Measurements from ENCODE around the gene TFDP1.
"Not testable (repeated sequence)": the region's sequence is repeated elsewhere in the genome, so short reads cannot be mapped to it uniquely, and the experiment has no call there.

TFDP1 gene

GRCh38 chr13:113621046-113621445, 36.5 kb downstream of the TFDP1 start:
- ChIA-PET CTCF (no interaction called here), POLR2A (no interaction called here)
- no peak for DNase-seq (ENCODE audit: extremely low spot score)
- TF ChIP-seq, protein P1, sequence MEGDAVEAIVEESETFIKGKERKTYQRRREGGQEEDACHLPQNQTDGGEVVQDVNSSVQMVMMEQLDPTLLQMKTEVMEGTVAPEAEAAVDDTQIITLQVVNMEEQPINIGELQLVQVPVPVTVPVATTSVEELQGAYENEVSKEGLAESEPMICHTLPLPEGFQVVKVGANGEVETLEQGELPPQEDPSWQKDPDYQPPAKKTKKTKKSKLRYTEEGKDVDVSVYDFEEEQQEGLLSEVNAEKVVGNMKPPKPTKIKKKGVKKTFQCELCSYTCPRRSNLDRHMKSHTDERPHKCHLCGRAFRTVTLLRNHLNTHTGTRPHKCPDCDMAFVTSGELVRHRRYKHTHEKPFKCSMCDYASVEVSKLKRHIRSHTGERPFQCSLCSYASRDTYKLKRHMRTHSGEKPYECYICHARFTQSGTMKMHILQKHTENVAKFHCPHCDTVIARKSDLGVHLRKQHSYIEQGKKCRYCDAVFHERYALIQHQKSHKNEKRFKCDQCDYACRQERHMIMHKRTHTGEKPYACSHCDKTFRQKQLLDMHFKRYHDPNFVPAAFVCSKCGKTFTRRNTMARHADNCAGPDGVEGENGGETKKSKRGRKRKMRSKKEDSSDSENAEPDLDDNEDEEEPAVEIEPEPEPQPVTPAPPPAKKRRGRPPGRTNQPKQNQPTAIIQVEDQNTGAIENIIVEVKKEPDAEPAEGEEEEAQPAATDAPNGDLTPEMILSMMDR (IDR thresholded peaks at IDR 0.05; ENCODE audit: control extremely low read depth, extremely low read depth, low read depth, missing control alignments), result no peak

DNA sequence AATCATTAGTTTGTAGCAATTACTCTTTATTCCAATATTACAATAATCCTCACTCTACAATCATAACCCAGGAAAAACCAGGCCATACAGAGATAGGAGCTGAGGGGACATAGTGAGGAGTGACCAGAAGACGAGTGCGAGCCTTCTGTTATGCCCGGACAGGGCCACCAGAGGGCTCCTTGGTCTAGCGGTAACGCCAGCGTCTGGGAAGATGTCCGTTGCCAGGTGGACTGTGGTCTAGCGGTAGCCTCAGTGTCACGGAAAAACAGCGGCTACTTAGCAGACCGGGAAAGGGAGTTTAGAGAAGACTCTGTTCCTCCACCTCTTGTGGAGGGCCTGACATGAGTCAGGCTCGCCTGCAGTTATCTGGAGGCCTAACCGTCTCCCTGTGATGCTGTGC, 36.9 kb downstream of the TFDP1 start:
- DNase-seq (ENCODE audit: extremely low spot score); POLR2A ChIA-PET; CTCF ChIA-PET: not testable (repeated sequence)

GRCh38 chr13:113621986-113622550, 37.5 kb downstream of the TFDP1 start:
- POLR2A ChIA-PET; DNase-seq (ENCODE audit: extremely low spot score); CTCF ChIA-PET: not testable (repeated sequence)

GRCh38 chr13:113622791-113623490, 38.4 kb downstream of the TFDP1 start:
- CTCF ChIA-PET, result no interaction called here
- POLR2A ChIA-PET, result no interaction called here
- no peak for DNase-seq (ENCODE audit: extremely low spot score)
- TF ChIP-seq, protein P1 (IDR thresholded peaks at IDR 0.05; ENCODE audit: control extremely low read depth, extremely low read depth, low read depth, missing control alignments), result no peak

DNA sequence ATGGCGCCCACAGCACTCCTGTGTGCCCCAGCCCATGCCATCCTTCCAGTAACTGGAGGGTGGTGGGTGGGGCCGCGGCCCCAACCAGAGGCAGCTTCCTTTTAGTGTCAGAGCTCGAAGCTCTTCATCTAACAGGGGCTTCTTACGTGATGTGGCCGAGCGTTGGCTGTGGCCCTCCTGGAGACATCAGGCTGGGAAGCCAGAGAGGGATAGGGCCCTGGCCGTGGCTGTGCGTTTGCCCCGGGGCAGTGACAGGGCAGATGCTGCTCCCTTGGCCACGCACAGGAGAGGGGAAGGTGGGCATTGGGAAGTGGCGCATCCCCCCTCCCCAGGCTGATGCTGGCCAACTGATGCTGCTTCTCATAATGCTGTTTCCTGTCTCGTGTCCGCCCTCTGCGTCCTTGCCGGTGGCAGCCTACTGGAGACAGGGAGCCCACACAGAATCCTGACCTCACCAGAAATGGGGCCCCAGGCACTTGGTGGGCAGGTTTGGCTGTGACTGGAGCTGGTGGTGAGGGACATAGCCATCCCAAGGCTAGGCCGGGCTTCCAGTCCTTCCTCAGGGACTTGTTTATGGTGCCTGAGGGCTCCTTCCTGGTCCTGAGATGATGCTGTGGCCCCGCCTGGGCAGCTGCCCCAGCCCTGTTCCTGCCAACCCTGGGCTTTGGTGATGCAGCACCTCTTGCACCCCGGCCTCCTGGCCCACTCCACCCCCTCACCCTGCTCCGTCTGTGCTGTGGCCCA, 39.1 kb downstream of the TFDP1 start:
- CTCF ChIA-PET, result no interaction called here
- TF ChIP-seq, protein P1 (IDR thresholded peaks at IDR 0.05; ENCODE audit: control extremely low read depth, extremely low read depth, low read depth, missing control alignments), result no peak
- POLR2A ChIA-PET, result no interaction called here
- DNase-seq (ENCODE audit: extremely low spot score), result no peak

- TF ChIP-seq, protein P1 (IDR thresholded peaks at IDR 0.05; ENCODE audit: control extremely low read depth, extremely low read depth, low read depth, missing control alignments), result no peak
- ChIA-PET POLR2A (no interaction called here), CTCF (no interaction called here)
- DNase-seq (ENCODE audit: extremely low spot score), result no peak
These were observed 39.7 kb downstream of the TFDP1 start for GRCh38 chr13:113624235-113624587.

GRCh38 chr13:113624640-113625304, 40.2 kb downstream of the TFDP1 start:
- CTCF ChIA-PET; DNase-seq (ENCODE audit: extremely low spot score); POLR2A ChIA-PET: not testable (repeated sequence)

Measured in GM10248 (cell line).